ENCODE data around the gene EIF2AK2.

DNA sequence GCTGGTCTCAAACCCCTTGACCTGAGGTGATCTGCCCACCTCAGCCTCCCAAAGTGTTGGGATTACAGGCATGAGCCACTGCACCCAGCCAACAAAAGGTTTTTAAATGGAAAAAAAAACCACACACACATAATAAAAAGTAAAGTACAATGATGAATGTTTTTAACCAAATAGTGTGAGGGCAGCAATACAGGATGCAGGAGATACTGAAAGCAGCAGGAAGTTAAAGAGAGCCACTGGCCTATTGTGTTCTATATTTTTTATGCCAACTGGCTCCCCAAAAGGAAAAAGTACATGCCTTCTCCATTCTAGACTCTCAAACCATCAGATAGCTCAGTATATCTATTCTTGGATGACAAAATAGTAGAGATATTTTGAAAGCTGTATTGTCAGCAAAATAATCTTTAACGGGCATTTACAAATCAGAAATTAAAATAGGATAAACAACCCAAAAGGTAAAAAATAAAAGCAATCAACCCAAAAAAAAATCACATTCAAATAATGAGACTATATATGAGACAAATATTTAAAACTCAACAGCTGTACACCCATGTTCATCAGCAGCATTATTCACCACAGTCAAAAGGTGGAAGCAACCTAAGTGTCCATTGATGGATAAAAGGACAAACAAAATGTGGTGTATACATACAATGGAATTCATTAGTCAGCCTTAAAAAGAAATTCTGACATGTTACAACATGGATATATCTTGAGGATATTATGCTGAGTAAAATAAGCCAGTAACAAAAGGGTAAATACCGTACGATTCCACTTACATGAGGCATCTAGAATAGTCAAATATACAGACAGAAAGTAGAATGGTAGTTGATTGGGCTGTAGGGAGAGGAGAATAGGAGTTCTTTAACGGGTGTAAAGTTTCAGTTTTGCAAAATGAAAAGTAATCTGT lies 46.2 kb downstream of the EIF2AK2 start:
- no peak for TF ChIP-seq RAD21 (IDR thresholded peaks at IDR 0.05; ENCODE audit: insufficient read depth, low read depth, low read length)
- no peak for TF ChIP-seq POLR2A (IDR thresholded peaks at IDR 0.05; ENCODE audit: low read depth, low read length)
- TF ChIP-seq, protein P1, sequence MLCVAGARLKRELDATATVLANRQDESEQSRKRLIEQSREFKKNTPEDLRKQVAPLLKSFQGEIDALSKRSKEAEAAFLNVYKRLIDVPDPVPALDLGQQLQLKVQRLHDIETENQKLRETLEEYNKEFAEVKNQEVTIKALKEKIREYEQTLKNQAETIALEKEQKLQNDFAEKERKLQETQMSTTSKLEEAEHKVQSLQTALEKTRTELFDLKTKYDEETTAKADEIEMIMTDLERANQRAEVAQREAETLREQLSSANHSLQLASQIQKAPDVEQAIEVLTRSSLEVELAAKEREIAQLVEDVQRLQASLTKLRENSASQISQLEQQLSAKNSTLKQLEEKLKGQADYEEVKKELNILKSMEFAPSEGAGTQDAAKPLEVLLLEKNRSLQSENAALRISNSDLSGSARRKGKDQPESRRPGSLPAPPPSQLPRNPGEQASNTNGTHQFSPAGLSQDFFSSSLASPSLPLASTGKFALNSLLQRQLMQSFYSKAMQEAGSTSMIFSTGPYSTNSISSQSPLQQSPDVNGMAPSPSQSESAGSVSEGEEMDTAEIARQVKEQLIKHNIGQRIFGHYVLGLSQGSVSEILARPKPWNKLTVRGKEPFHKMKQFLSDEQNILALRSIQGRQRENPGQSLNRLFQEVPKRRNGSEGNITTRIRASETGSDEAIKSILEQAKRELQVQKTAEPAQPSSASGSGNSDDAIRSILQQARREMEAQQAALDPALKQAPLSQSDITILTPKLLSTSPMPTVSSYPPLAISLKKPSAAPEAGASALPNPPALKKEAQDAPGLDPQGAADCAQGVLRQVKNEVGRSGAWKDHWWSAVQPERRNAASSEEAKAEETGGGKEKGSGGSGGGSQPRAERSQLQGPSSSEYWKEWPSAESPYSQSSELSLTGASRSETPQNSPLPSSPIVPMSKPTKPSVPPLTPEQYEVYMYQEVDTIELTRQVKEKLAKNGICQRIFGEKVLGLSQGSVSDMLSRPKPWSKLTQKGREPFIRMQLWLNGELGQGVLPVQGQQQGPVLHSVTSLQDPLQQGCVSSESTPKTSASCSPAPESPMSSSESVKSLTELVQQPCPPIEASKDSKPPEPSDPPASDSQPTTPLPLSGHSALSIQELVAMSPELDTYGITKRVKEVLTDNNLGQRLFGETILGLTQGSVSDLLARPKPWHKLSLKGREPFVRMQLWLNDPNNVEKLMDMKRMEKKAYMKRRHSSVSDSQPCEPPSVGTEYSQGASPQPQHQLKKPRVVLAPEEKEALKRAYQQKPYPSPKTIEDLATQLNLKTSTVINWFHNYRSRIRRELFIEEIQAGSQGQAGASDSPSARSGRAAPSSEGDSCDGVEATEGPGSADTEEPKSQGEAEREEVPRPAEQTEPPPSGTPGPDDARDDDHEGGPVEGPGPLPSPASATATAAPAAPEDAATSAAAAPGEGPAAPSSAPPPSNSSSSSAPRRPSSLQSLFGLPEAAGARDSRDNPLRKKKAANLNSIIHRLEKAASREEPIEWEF (IDR thresholded peaks at IDR 0.05; ENCODE audit: insufficient replicate concordance, low read depth, low read length): no peak
- TF ChIP-seq, protein P2, sequence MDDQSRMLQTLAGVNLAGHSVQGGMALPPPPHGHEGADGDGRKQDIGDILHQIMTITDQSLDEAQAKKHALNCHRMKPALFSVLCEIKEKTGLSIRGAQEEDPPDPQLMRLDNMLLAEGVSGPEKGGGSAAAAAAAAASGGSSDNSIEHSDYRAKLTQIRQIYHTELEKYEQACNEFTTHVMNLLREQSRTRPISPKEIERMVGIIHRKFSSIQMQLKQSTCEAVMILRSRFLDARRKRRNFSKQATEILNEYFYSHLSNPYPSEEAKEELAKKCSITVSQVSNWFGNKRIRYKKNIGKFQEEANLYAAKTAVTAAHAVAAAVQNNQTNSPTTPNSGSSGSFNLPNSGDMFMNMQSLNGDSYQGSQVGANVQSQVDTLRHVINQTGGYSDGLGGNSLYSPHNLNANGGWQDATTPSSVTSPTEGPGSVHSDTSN (IDR thresholded peaks at IDR 0.05; ENCODE audit: insufficient replicate concordance, low read depth, low read length): no peak
- TF ChIP-seq, protein P3, sequence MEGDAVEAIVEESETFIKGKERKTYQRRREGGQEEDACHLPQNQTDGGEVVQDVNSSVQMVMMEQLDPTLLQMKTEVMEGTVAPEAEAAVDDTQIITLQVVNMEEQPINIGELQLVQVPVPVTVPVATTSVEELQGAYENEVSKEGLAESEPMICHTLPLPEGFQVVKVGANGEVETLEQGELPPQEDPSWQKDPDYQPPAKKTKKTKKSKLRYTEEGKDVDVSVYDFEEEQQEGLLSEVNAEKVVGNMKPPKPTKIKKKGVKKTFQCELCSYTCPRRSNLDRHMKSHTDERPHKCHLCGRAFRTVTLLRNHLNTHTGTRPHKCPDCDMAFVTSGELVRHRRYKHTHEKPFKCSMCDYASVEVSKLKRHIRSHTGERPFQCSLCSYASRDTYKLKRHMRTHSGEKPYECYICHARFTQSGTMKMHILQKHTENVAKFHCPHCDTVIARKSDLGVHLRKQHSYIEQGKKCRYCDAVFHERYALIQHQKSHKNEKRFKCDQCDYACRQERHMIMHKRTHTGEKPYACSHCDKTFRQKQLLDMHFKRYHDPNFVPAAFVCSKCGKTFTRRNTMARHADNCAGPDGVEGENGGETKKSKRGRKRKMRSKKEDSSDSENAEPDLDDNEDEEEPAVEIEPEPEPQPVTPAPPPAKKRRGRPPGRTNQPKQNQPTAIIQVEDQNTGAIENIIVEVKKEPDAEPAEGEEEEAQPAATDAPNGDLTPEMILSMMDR (IDR thresholded peaks at IDR 0.05 in 2 of 3, conservative IDR thresholded peaks at IDR 0.05 in 1 of 3; ENCODE audit: control insufficient read depth in 2 of 3, extremely low read depth in 1 of 3, insufficient read depth in 1 of 3, low read depth in 3 of 3, low read length in 3 of 3): no peak
- TF ChIP-seq ZSCAN29 (IDR thresholded peaks at IDR 0.05): no peak
- no peak for TF ChIP-seq TBL1XR1 (IDR thresholded peaks at IDR 0.05; ENCODE audit: low read depth, low read length)
- no peak for TF ChIP-seq BHLHE40 (IDR thresholded peaks at IDR 0.05; ENCODE audit: borderline replicate concordance in 1 of 2, low read depth in 2 of 2, low read length in 1 of 2)
- TF ChIP-seq CREB1 (IDR thresholded peaks at IDR 0.05; ENCODE audit: low read depth): no peak
- TF ChIP-seq MYC (IDR thresholded peaks at IDR 0.05; ENCODE audit: insufficient read depth, insufficient read length, insufficient replicate concordance, low read length, severe bottlenecking): no peak
- no peak for TF ChIP-seq EZH2 (IDR thresholded peaks at IDR 0.05; ENCODE audit: borderline replicate concordance, control insufficient read depth, low read depth, low read length)
- TF ChIP-seq BMI1 (IDR thresholded peaks at IDR 0.05; ENCODE audit: borderline replicate concordance): no peak
- TF ChIP-seq SMC3 (IDR thresholded peaks at IDR 0.05; ENCODE audit: borderline replicate concordance, low read length): no peak
- no peak for TF ChIP-seq STAT3 (IDR thresholded peaks at IDR 0.05; ENCODE audit: low read depth, low read length)

Measured in GM12878 (cell line).